ENCODE data around the gene IL1R1. TPM values are rescaled to one million over a fixed set of nuclear protein-coding genes. Genes with fewer than 3 reads are reported as not detected.
"Not testable (repeated sequence)": the region's sequence is repeated elsewhere in the genome, so short reads cannot be mapped to it uniquely, and the experiment has no call there.

The IL1R1 gene
- polyA plus RNA-seq, 3 donors, result 20.6 to 285 (median 128) TPM

DNA sequence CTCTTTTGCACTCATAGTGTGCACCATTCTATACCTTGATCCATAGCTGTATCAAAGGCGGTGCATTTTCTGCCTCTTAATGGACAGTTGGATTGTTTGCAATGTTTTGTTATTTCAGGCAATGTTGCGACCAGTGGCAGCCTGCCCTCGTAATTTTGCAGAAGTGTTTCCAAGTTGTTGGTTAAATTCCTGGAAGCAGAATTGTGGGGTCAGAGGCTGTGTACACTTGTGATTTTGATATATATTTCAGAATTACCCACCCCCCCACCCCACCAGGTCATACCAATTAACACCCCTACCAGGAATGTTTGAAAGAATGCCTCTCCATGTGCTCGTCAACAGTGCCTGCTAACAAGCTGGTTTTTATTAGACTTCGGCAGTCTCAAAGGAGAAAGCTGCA lies 32.4 kb upstream of the IL1R1 start:
- no peak overlapping the region for H3K27ac ChIP-seq (ENCODE audit: low read depth, low read length)
- WGBS, 3 donors, result 49 to 72% (median 63%) methylated on average over 5 of the region's 5 CpGs

DNA sequence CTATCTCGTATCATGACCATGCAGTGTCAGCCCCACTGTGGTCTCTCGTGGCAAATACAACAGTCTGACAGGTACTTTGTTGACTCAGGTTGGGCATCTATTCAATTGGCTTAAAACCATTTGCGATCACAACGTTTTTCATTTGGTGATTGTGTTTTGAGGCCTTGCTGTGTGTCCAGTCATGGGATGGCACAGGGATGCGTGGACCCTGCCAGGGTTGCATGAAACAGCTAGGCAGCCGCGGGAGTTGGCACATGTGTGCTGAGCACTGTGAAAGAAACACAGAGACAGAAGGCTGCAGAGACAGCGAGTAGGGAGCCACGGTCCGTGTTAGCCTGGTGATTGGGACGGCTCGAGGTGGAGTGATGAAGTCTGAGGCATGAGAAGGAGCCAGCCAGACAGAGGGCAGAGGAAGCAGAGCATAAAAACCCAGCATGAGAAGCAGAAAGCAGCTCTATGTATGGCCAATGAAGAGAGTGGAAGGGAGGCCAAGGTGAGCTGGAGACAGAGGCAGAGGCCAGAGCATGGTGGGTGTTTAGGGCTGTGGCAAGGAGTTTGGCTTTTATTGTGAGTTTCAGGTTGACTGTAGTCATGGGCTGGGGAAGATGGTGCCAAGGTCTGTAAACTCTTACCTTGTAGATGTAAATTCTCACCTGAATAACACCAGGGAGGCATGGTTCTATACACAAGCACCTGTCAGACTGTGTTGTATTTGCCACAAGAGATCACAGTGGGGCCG lies 31.8 kb upstream of the IL1R1 start:
- no peak overlapping the region for H3K27ac ChIP-seq (ENCODE audit: low read depth, low read length)
- WGBS, 3 donors, result 67 to 87% (median 79%) methylated on average over 13 of the region's 13 CpGs

DNA sequence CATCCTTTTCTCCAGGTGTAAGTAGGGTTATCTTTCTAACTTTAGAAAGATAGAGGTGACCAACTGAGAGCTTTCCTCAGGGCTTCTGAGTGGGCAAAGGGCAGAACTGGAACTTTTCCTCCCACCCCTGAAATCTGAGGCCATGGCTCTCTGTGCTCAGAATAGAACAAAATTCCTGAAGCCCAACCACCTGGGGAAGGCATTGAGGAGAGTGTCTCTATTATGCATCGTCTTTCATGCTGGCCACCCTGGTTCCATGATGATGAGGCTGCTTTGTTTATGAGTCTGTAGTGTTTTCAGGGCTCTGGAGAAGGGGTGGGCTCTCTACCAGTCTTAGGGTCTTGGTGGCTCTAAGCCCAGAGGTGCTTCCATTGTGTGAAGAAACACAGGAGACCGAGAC lies 30.7 kb upstream of the IL1R1 start:
- H3K27ac ChIP-seq (ENCODE audit: low read depth, low read length), result no peak overlapping the region
- 75 to 89% (median 79%) methylated on average over 2 of the region's 2 CpGs for WGBS, 3 donors

DNA sequence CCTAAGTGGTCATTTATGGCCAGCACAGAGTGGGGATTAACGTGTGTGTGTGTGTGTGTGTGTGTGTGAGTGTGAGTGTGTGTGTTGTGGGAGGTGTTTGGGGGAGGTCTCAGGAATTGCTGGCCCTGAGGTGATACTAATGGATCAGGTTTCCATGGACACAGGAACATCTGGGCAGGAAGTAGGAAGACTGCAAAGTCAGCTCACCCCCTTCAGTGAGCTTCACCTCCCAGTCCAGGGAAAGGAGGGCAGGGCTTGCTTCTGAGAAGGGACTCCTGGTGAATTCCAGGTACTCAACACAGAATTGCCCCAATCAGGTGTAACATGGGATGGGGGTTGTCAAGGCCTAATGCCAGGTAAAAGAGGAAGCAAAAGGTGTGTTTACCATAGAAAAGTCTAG lies 30.3 kb upstream of the IL1R1 start:
- H3K27ac ChIP-seq (ENCODE audit: low read depth, low read length), result no peak overlapping the region
- WGBS, 3 donors, result 67 to 73% (median 68%) methylated on average over 1 of the region's 1 CpG

DNA sequence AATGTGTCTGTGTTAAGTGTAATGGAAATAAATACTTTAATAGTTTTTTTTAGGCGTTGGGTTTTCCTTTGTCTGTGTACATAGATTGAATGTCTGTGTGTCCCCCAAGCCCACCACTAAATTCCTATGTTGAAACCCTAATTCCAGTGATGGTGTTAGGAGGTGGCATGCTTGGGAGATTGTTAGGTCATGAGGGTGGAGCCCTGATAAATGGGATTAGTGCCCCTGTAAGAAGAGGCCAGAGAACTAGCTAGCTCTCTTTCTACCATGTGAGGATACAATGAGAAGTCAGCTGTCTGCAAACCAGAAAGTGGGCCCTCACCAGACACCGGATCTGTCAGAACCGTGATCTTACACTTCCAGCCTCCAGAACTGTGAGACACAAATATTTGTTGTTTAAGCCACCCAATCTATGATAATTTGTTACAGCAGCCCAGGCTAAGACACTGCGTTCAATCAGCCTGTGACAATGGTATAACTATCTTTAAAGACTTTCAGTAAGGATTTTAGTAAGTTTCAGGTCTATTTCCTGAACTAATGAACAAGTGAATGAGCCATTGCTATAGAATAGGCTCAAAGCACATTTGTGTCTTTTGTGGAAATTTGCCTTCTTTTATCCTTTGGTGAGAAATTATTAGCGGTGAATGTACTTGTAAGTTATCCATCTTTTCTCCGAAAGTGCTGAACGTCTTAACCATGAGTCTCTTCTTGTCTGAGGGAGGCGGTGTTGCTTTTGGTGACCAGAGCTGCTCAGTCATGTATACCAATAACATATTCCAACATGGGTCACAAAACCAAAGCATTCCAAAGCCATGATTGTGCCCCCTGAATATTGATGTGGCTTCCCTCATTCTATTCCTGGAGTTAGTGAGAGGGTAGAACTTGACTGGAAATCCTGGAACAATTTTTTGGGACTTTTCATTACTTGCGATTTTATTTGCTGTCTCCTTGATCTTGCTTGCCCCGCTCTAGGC lies 29.6 kb upstream of the IL1R1 start:
- H3K27ac ChIP-seq (ENCODE audit: low read depth, low read length), result no peak overlapping the region

DNA sequence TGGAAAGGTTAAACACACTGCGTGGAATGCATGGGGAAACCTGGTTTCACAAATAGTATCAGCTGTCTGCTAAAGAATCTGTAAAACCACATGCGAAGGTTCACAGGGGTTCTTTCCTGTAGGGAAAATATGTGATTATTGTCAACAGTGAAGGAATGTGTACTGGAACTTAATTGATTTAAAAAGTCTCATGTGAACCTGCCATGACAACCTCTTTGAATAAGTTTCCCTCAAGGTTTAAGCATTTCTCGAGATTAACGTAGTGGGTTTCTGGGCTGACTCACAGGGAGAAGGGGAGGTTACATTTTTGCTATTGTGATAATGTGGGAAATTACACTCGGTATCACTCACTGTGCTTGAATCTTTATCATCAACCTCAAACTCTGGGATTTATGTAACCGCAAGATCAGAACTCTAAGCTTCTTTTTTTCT lies 28.2 kb upstream of the IL1R1 start:
- H3K27ac ChIP-seq (ENCODE audit: low read depth, low read length), result no peak overlapping the region
- 32 to 83% (median 77%) methylated on average over 6 of the region's 6 CpGs for WGBS, 3 donors

More for the DNA sequence above, 29.6 kb upstream of the IL1R1 start:
- 92 to 98% (median 92%) methylated on average over 10 of the region's 10 CpGs for WGBS, 3 donors

DNA sequence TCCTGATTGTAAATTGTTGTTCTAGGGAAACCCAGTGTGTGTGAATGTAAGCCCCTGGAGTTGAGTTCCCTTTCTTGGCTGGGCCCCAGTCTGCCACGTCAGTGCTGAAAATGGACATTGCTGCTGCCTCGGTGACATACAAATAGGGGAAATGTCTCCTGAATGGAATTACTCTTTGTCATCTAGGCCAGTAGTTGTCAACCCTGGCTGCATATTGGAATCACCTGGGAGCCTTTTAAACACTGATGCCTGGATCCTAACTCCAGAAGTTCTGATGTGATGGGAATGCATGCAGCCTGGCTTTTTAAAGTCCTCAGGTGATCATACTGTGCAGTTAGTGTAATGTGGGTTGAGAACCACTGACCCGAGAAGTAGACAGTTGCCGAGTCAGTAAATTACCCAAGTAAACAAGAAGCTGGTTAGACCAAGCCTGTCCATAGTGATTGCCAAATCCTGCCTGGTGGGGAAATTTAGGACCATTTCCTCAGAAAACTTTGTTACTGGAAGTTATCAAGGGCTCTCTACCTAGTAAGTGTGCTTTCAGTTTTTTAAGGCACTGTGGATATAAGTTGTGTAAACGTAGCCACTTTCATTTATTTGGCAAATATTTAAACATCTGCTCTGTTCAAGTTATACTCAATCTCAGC lies 27.6 kb upstream of the IL1R1 start:
- no peak overlapping the region for H3K27ac ChIP-seq (ENCODE audit: low read depth, low read length)
- 32 to 63% (median 57%) methylated on average over 5 of the region's 5 CpGs for WGBS, 3 donors

DNA sequence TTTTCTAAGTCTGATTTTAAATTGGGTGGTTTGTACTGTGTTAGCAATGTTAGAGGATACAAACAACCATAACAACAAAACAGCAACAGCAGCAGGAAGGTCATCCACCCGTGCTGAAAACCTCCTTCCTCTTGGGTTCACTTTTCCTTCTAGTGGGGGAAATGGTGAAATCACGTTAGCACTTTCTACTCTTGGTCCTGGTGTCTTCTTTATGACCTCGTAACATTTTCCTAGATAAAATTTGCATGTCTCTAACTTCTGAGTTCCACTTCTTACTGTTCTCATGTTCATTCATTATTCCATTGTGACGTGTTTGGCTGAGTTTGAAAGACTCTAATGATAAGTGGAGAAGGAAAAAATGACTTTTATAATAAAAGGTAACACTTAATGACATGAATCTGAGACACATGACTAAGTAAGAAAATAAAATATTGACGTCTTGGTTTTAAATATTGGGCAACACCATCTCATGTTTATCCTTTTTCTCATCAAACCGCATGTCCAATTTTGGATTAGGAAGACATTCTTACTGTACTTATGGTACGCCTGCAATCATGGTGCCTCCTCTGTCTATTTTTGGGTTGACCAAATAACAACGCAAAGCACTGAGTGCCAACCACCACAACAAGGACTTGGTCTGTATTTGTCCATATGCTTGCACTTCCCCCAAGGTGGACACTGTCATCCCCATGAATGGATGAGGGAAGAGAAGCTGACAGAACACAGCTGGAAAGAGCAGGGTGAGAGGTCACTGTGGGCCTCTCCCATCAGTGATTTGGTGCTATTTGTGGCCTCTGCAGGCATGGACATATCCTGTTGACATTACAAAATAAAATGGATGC lies 25.7 kb upstream of the IL1R1 start:
- 47 to 80% (median 59%) methylated on average over 8 of the region's 8 CpGs for WGBS, 3 donors
- H3K27ac ChIP-seq (ENCODE audit: low read depth, low read length), result no peak overlapping the region

DNA sequence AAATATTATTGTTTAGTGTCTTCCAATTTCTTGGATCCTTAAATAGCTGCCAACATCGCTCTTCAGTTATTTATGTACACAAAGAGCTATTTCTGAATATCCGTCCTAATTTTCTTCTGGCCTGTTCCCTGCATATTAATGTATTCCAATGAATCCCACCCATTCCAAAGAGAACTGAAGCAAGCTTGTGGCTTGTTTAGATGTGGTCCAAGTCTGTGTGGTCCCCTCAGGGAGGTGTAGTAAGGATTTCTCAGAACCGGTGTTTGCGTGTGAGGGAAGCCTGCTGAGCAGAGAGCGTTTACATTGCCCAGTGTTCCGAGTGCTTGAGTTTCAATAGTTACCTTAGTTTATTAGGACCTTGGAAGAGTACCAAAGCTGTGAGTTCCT lies 25.1 kb upstream of the IL1R1 start:
- H3K27ac ChIP-seq (ENCODE audit: low read depth, low read length), result no peak overlapping the region
- WGBS, 3 donors, result 59 to 73% (median 65%) methylated on average over 6 of the region's 6 CpGs

DNA sequence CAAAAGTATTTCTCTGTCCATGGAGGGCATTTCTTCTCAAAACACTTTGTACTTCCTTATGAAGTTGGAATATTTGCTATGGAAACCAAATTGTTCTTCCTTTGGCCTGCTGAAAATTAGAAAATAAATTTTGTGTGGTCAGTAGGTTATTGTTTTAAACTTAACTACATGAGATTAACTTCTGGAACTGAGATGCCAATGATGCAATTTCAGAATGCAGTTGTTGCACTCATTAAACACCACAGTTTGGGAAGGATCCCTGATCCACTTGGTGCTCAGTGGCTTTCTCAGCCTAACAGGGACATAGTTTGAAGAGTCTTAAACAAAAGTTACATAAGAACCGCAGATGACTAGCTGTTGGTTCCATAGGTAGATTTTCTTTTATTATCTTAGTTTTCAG lies 23.3 kb upstream of the IL1R1 start:
- no peak overlapping the region for H3K27ac ChIP-seq (ENCODE audit: low read depth, low read length)
- WGBS, 3 donors, result 94 to 100% (median 100%) methylated on average over 1 of the region's 1 CpG

DNA sequence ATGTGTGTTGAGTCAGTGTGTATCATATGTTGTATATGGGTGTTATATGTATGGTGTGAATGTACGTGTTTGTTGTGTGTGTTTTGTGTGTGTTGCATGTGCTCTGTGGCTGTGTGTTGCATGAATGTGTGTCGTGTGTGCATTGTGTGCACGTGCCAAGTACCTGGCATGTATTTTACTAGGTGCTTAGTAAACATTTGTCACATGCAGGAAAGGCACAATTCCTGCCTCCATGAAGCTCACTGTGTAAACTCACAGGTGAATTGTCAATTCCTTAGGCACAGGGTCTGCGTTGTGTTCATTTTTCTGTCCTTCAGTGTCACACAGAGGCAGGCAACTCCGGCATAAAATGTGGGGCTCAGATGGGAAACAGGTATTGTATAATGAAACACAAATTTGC lies 22.3 kb upstream of the IL1R1 start:
- WGBS, 3 donors, result 77 to 90% (median 87%) methylated on average over 5 of the region's 5 CpGs
- no peak overlapping the region for H3K27ac ChIP-seq (ENCODE audit: low read depth, low read length)

DNA sequence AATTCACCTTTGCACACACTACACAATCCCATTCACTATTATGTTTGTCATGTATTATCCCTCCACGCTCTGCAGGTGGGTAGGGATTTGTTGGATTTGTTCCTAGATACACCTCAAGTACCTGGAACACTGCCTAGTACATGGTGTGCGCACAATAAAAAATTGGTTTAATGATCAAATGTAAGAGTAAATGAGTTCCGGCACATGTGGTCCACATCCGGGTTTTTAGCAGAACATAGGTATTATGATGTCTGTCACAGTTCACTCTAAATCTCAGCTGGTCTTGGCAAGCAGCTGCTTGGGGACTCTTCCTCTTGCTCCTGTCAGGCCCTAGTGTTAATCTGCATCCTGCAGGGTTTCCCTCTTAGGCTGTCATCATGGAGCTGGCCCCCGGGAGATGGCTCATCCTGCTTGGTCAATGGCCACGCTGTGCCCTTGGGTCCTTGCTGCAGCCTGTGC lies 21.8 kb upstream of the IL1R1 start:
- H3K27ac ChIP-seq (ENCODE audit: low read depth, low read length), result no peak overlapping the region
- WGBS, 3 donors, result 70 to 85% (median 73%) methylated on average over 6 of the region's 6 CpGs

DNA sequence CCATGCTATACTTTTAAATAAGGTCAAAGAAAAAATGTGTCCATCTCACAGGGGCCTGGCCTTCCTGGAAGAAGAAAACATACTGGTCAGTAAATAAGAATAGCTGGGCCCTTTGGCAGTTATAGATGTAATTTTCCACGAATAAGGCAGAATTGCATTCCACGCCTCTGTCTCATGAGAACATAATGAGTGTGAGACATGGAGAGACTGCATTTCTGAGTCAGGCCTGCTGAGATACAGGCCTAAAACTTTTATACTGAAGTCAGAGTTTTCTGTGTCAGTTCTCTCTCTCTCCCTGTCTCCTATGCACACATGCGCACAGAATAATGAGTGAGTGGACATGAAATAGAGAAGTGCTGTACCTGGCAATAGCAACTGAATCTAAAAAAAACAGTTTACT lies 20.4 kb upstream of the IL1R1 start:
- H3K27ac ChIP-seq (ENCODE audit: low read depth, low read length), result no peak overlapping the region
- WGBS, 3 donors, result 65 to 79% (median 66%) methylated on average over 3 of the region's 3 CpGs

DNA sequence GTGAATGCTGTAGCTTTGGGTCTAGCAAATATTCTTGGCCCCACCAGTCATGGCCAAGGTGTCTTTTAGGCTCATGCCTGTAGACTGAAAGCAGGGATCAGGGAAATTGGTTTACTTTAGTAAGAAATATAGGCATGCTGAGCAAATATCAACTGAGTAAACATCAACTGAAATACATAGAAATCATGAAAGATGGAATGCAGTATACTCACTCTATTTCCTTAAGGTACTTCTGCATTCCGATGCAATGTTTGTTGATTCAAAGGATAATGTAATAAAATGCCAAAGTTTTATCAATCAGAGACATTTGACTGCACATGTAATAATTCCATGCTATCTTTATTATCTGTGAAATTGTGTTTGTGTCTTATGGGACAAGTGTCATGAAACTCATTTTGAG lies 19.6 kb upstream of the IL1R1 start:
- H3K27ac ChIP-seq (ENCODE audit: low read depth, low read length), result no peak overlapping the region
- WGBS, 3 donors, result 59 to 96% (median 71%) methylated on average over 1 of the region's 1 CpG

DNA sequence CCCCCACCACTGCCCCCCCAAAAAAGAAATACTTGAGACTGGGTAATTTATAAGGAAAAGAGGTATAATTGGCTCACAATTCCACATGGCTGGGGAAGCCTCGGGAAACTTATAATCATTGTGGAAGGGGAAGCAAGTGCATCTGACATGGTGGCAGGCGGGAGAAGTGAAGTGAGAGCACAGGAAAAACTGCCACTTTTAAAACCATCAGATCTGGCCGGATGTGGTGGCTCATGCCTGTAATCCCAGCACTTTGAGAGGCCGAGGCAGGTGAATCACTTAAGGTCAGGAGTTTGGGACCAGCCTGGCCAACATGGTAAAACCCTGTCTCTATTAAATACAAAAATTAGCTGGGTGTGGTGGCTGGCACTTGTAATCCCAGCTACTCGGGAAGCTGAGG lies 18.1 kb upstream of the IL1R1 start:
- WGBS, 3 donors, result 78 to 89% (median 82%) methylated on average over 5 of the region's 5 CpGs
- not testable (repeated sequence) for H3K27ac ChIP-seq (ENCODE audit: low read depth, low read length)

DNA sequence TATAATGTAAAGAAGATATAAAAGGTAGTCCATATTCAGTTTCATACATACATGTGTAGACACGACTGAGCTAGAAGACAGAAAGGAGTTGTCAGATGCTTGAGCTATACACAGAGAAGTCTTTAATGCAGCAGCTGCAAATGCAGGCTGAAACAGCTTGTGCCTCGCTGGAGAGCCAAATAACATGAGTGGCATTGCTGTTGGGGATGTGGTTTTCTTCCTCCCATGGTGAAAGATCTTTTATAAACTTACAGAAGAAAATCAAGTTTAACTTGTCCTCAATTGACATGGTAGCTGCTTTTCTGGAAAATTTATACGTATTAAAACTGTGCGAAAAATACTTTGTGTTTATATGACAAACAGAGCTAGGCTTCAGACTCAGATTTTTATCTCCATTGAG lies 16.4 kb upstream of the IL1R1 start:
- no peak overlapping the region for H3K27ac ChIP-seq (ENCODE audit: low read depth, low read length)
- WGBS, 3 donors, result 81 to 90% (median 82%) methylated on average over 4 of the region's 4 CpGs

DNA sequence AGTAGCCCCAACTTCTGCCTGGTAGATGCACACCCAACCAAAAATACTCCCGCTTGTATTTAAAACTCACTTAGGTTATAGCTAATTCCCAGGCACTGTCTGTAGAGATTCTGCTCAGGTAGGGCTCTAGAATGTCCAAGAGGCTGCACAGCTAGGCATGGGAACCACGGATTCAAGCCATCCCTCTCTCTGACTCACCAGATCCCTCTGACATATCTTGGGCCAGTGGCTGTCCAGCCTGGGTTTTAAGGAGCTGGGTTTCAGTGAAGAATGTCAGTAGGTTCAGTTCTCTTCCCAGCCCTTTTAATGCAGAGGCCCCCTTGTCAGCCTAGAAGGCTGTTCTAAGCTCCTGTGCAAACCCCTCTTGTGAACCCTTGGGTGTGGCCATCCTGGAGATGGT lies 15.9 kb upstream of the IL1R1 start:
- H3K27ac ChIP-seq (ENCODE audit: low read depth, low read length), result no peak overlapping the region
- 96 to 100% (median 99%) methylated on average over 2 of the region's 2 CpGs for WGBS, 3 donors

DNA sequence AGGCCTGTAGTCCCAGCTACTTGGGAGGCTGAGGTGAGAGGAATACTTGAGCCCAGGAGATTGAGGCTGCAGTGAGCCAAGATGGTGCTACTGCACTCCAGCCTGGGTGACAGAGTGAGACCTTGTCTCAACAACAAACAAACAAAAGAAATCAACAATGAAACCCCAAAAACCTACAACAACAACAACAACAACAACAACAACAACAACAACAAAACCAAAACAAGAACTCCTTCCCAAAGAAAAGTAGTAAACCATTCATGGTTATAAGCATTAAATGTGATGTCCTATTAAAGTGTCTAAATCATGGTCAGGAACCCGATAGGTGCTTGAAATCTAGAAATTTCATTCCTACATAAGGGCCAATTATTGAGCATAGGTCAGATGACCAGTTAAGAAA lies 13.5 kb upstream of the IL1R1 start:
- 95 to 100% (median 97%) methylated on average over 1 of the region's 1 CpG for WGBS, 3 donors
- no peak overlapping the region for H3K27ac ChIP-seq (ENCODE audit: low read depth, low read length)

All from adipose tissue (tissue), 3 donors.